Activated CD4-positive, alpha-beta T cell treated with anti-CD3 and anti-CD28 coated beads for 36 hours (primary cell): ENCODE data around the gene DLGAP3. TPM values are rescaled to one million over a fixed set of nuclear protein-coding genes. Genes with fewer than 3 reads are reported as not detected.
"Not testable (repeated sequence)": the region's sequence is repeated elsewhere in the genome, so short reads cannot be mapped to it uniquely, and the experiment has no call there.

ENCODE experiments used
- ATAC-seq: fragments of 200-7000 bp; cut with Tn5 transposase; one replicate; pipeline ENCODE4 v1.10.0; 2021; ENCODE audit warnings: mild to moderate bottlenecking, moderate library complexity
- CTCF ChIA-PET: fragments of 350-600 bp; sonication (Branson Sonifier 250); formaldehyde crosslinking; loops from one replicate; lab custom pipeline; 2021; ENCODE audit warnings: antibody characterized with exemption; lab: Charles Lee
- POLR2A ChIA-PET: fragments of 350-600 bp; sonication (Branson Sonifier 250); formaldehyde crosslinking; loops from one replicate; lab custom pipeline; 2021; ENCODE audit warnings: antibody characterized with exemption, inconsistent platforms; lab: Charles Lee
- DNase-seq: peaks from one replicate; pipeline ENCODE4 v3.0.0-alpha.2; 2020
- H3K27ac Mint-ChIP-seq: one replicate; pipeline ENCODE4 v1.8.0; 2021; ENCODE audit warnings: mixed read lengths
- H3K27me3 Mint-ChIP-seq: one replicate; pipeline ENCODE4 v1.8.0; 2021; ENCODE audit warnings: mixed read lengths
- H3K36me3 Mint-ChIP-seq: one replicate; pipeline ENCODE4 v1.8.0; 2021; ENCODE audit warnings: low read depth, mixed read lengths
- H3K4me1 Mint-ChIP-seq: one replicate; pipeline ENCODE4 v1.8.0; 2021; ENCODE audit warnings: mixed read lengths
- H3K4me3 Mint-ChIP-seq: one replicate; pipeline ENCODE4 v1.8.0; 2021; ENCODE audit warnings: mild to moderate bottlenecking, moderate library complexity, mixed read lengths
- H3K9me3 Mint-ChIP-seq: one replicate; pipeline ENCODE4 v1.8.0; 2021; ENCODE audit warnings: low read depth, mixed read lengths
- intact Hi-C, 2 experiments: fragments of 100-400 bp; cut with DNase I in 1 of 2; cut with micrococcal nuclease in 1 of 2; formaldehyde crosslinking; loops; one replicate each; pipeline versions ENCODE4 v1.14.2 to v1.15.1; 2022 to 2024; cut with DNase I, micrococcal nuclease
- total RNA-seq, 2 experiments: library from RNA; stranded (reverse); gene quantifications; one replicate each; pipeline ENCODE4 v1.2.3, GENCODE V29; 2021

Gene DLGAP3
- total RNA-seq, 2 experiments from 2014 or later: 0.63 to 0.66 TPM

GRCh38 chr1:34967672-34968071 is 38.2 kb upstream of the DLGAP3 start:
- ATAC-seq, H3K4me3 Mint-ChIP-seq, H3K36me3 Mint-ChIP-seq, DNase-seq, H3K9me3 Mint-ChIP-seq, CTCF ChIA-PET, H3K4me1 Mint-ChIP-seq, H3K27me3 Mint-ChIP-seq, intact Hi-C loops, POLR2A ChIA-PET, H3K27ac Mint-ChIP-seq: not testable (repeated sequence)

- Mint-ChIP-seq H3K27me3 (no peaks in the 10 kb centered on the region), H3K4me3 (no peak overlapping the region), H3K4me1 (peaks cover 3% of the 10 kb centered on the region), H3K9me3 (no peaks in the 10 kb centered on the region), H3K36me3 (no peaks in the 10 kb centered on the region), H3K27ac (no peak overlapping the region)
- DNase-seq (no peak), ATAC-seq (no peak)
- CTCF ChIA-PET: no interaction called here
- intact Hi-C loops: no loop called here
- POLR2A ChIA-PET: no interaction called here
These were observed 36.1 kb upstream of the DLGAP3 start for GRCh38 chr1:34965597-34965996.

GRCh38 chr1:34950428-34950827 is 21.0 kb upstream of the DLGAP3 start:
- DNase-seq: no peak
- Mint-ChIP-seq H3K4me3 (no peak overlapping the region), H3K36me3 (peaks cover 3% of the 10 kb centered on the region), H3K4me1 (no peaks in the 10 kb centered on the region), H3K9me3 (peaks cover 4% of the 10 kb centered on the region), H3K27ac (no peak overlapping the region), H3K27me3 (peaks cover 3% of the 10 kb centered on the region)
- CTCF ChIA-PET: no interaction called here
- no peak for ATAC-seq
- intact Hi-C loops: no loop called here
- POLR2A ChIA-PET: no interaction called here

GRCh38 chr1:34948739-34949138 is 19.3 kb upstream of the DLGAP3 start:
- POLR2A ChIA-PET, CTCF ChIA-PET, intact Hi-C loops, H3K36me3 Mint-ChIP-seq, H3K27me3 Mint-ChIP-seq, H3K4me3 Mint-ChIP-seq, ATAC-seq, H3K9me3 Mint-ChIP-seq, DNase-seq, H3K27ac Mint-ChIP-seq, H3K4me1 Mint-ChIP-seq: not testable (repeated sequence)

GRCh38 chr1:34947641-34948314 is 18.3 kb upstream of the DLGAP3 start:
- H3K9me3 Mint-ChIP-seq, H3K36me3 Mint-ChIP-seq, H3K27ac Mint-ChIP-seq, H3K4me3 Mint-ChIP-seq, ATAC-seq, H3K4me1 Mint-ChIP-seq, POLR2A ChIA-PET, H3K27me3 Mint-ChIP-seq, intact Hi-C loops, DNase-seq, CTCF ChIA-PET: not testable (repeated sequence)

- H3K36me3 Mint-ChIP-seq: peaks cover 3% of the 10 kb centered on the region
- intact Hi-C loops: no loop called here
- no peaks in the 10 kb centered on the region for H3K4me1 Mint-ChIP-seq
- ChIA-PET CTCF (no interaction called here), POLR2A (no interaction called here)
- H3K4me3 Mint-ChIP-seq: no peak overlapping the region
- H3K27me3 Mint-ChIP-seq: peaks cover 14% of the 10 kb centered on the region
- no peak for ATAC-seq
- H3K9me3 Mint-ChIP-seq: peaks cover 4% of the 10 kb centered on the region
- no peak for DNase-seq
- no peak overlapping the region for H3K27ac Mint-ChIP-seq
These were observed 16.8 kb upstream of the DLGAP3 start for GRCh38 chr1:34946211-34946610.

- H3K9me3 Mint-ChIP-seq, H3K36me3 Mint-ChIP-seq, H3K4me3 Mint-ChIP-seq, intact Hi-C loops, H3K27ac Mint-ChIP-seq, ATAC-seq, DNase-seq, H3K4me1 Mint-ChIP-seq, POLR2A ChIA-PET: not testable (repeated sequence)
- peaks cover 14% of the 10 kb centered on the region for H3K27me3 Mint-ChIP-seq
- CTCF ChIA-PET: interaction anchor here (0.6 to 1.0 kb wide), 2 partner anchors 17 to 75 kb away, joined by 3 read pairs; no protein-coding TSS in a partner anchor
These were observed 12.3 kb upstream of the DLGAP3 start for GRCh38 chr1:34941798-34942197.

GRCh38 chr1:34930702-34931071 is 1.2 kb upstream of the DLGAP3 start:
- CTCF ChIA-PET: no interaction called here
- intact Hi-C loops: no loop called here
- H3K4me1 Mint-ChIP-seq: peaks cover 7% of the 10 kb centered on the region
- peaks cover 33% of the 10 kb centered on the region for H3K27me3 Mint-ChIP-seq
- POLR2A ChIA-PET: interaction anchor here (0.7 kb wide), 1 partner anchor 603 kb away, joined by 5 read pairs; no protein-coding TSS in a partner anchor
- ATAC-seq: no peak
- no peaks in the 10 kb centered on the region for H3K9me3 Mint-ChIP-seq
- no peak overlapping the region for H3K27ac Mint-ChIP-seq
- no peaks in the 10 kb centered on the region for H3K36me3 Mint-ChIP-seq
- DNase-seq: no peak
- H3K4me3 Mint-ChIP-seq: no peak overlapping the region

- H3K4me3 Mint-ChIP-seq: no peak overlapping the region
- intact Hi-C loops: no loop called here
These were observed 627 bp upstream of the DLGAP3 start for GRCh38 chr1:34929853-34930701.

GRCh38 chr1:34928699-34929496 is 552 bp downstream of the DLGAP3 start:
- H3K27ac Mint-ChIP-seq: peak overlapping the region; percentile 11
- ChIA-PET POLR2A (no interaction called here), CTCF (no interaction called here)
- peak; percentile 27 for DNase-seq
- H3K9me3 Mint-ChIP-seq: no peaks in the 10 kb centered on the region
- H3K4me3 Mint-ChIP-seq: peak overlapping the region; percentile 58
- H3K27me3 Mint-ChIP-seq: peaks cover 46% of the 10 kb centered on the region
- intact Hi-C loops: no loop called here
- peaks cover 7% of the 10 kb centered on the region for H3K4me1 Mint-ChIP-seq
- peak; percentile 40 for ATAC-seq
- H3K36me3 Mint-ChIP-seq: no peaks in the 10 kb centered on the region

More at GRCh38 chr1:34929853-34930701, 627 bp upstream of the DLGAP3 start:
- ATAC-seq (no peak), DNase-seq (no peak)
- CTCF ChIA-PET: no interaction called here
- Mint-ChIP-seq H3K27ac (no peak overlapping the region), H3K9me3 (no peaks in the 10 kb centered on the region), H3K4me1 (peaks cover 7% of the 10 kb centered on the region), H3K36me3 (no peaks in the 10 kb centered on the region), H3K27me3 (peaks cover 35% of the 10 kb centered on the region)
- POLR2A ChIA-PET: no interaction called here

- ChIA-PET POLR2A (interaction anchor here (0.6 kb wide), 1 partner anchor 240 kb away, joined by 3 read pairs; no protein-coding TSS in a partner anchor), CTCF (interaction anchor here (0.7 kb wide), 1 partner anchor 37 kb away, joined by 3 read pairs; no protein-coding TSS in a partner anchor)
- no peak overlapping the region for H3K27ac Mint-ChIP-seq
- no peaks in the 10 kb centered on the region for H3K36me3 Mint-ChIP-seq
- H3K27me3 Mint-ChIP-seq: peaks cover 50% of the 10 kb centered on the region
- DNase-seq (no peak), ATAC-seq (no peak)
- peaks cover 7% of the 10 kb centered on the region for H3K4me1 Mint-ChIP-seq
- intact Hi-C loops: no loop called here
- H3K9me3 Mint-ChIP-seq: no peaks in the 10 kb centered on the region
- peak overlapping the region; percentile 58 for H3K4me3 Mint-ChIP-seq
These were observed 1.3 kb downstream of the DLGAP3 start for GRCh38 chr1:34928066-34928696.
